ENCODE measurements around the gene RAD51B. TPM values are rescaled to one million over a fixed set of nuclear protein-coding genes. Genes with fewer than 3 reads are reported as not detected.

Gene RAD51B
- total RNA-seq, 4 donors from 2014 or later: 5.0 to 31.8 (median 20.6) TPM

- Histone ChIP-seq H3K4me3 (no peak overlapping the region), H3K36me3 (no peaks in the 10 kb centered on the region), H3K4me1 (peaks cover 11 to 70% (median 28%) of the 10 kb centered on the region in 4 donors), H3K27ac (peak overlapping the region; percentile 51 to 78 (median 72)), H3K9me3 (no peaks in the 10 kb centered on the region), H3K27me3 (no peaks in the 10 kb centered on the region)
- DNase-seq: peak; percentile 74
- WGBS, 2 donors (ENCODE audit: low coverage in 1 of 2): 38 to 67% methylated on average over 2 to 6 of the region's 6 CpGs
- in situ Hi-C loops (cut with MboI; ENCODE audit: low pct_ligation_motif_present in 1 of 4, low pct_unique_long_range_greater_than_20kb in 1 of 4, low sequenced_read_pairs in 3 of 4): no loop called here
- intact Hi-C loops (cut with DNase I; ENCODE audit: low total_unique reads): loop anchor here (10.0 kb wide), 1 partner anchor 397 kb away; the partner anchor contains the start of gene ZFP36L1
- TF ChIP-seq CTCF (IDR thresholded peaks at IDR 0.05) (peak in 1 of 5 experiments; percentile 9), EP300 (IDR thresholded peaks at IDR 0.05; ENCODE audit: low read depth) (peak; percentile 19), POLR2AphosphoS5 (IDR thresholded peaks at IDR 0.05) (no peak), POLR2A (IDR thresholded peaks at IDR 0.05) (peak; percentile 30)
These were observed 577.8 kb downstream of the RAD51B start for GRCh38 chr14:68397371-68397811.

GRCh38 chr14:68397822-68398221 lies 578.2 kb downstream of the RAD51B start:
- H3K27me3 ChIP-seq: no peaks in the 10 kb centered on the region
- peaks cover 14 to 70% (median 27%) of the 10 kb centered on the region in 4 donors for H3K4me1 ChIP-seq
- H3K36me3 ChIP-seq: no peaks in the 10 kb centered on the region
- TF ChIP-seq CTCF (IDR thresholded peaks at IDR 0.05) (no peak), EP300 (IDR thresholded peaks at IDR 0.05; ENCODE audit: low read depth) (no peak), POLR2A (IDR thresholded peaks at IDR 0.05) (no peak), POLR2AphosphoS5 (IDR thresholded peaks at IDR 0.05) (no peak)
- H3K4me3 ChIP-seq: no peak overlapping the region
- no peaks in the 10 kb centered on the region for H3K9me3 ChIP-seq
- intact Hi-C loops (cut with DNase I; ENCODE audit: low total_unique reads): loop anchor here (10.0 kb wide), 1 partner anchor 397 kb away; the partner anchor contains the start of gene ZFP36L1
- no peak for DNase-seq
- in situ Hi-C loops (cut with MboI; ENCODE audit: low pct_ligation_motif_present in 1 of 4, low pct_unique_long_range_greater_than_20kb in 1 of 4, low sequenced_read_pairs in 3 of 4): no loop called here
- 57% methylated on average over 6 of the region's 6 CpGs; no CpG with 5 or more reads in 1 of the 2 donors for WGBS, 2 donors (ENCODE audit: low coverage in 1 of 2)
- peak overlapping the region; percentile 51 to 78 (median 72) for H3K27ac ChIP-seq

GRCh38 chr14:68398370-68398769 lies 578.8 kb downstream of the RAD51B start:
- no peak for DNase-seq
- no peaks in the 10 kb centered on the region for H3K27me3 ChIP-seq
- no peaks in the 10 kb centered on the region for H3K9me3 ChIP-seq
- peak overlapping the region; percentile 51 to 78 (median 72) for H3K27ac ChIP-seq
- no peak for TF ChIP-seq CTCF (IDR thresholded peaks at IDR 0.05)
- no peak for TF ChIP-seq POLR2AphosphoS5 (IDR thresholded peaks at IDR 0.05)
- no peak for TF ChIP-seq POLR2A (IDR thresholded peaks at IDR 0.05)
- TF ChIP-seq EP300 (IDR thresholded peaks at IDR 0.05; ENCODE audit: low read depth): no peak
- H3K4me3 ChIP-seq: no peak overlapping the region
- WGBS, 2 donors (ENCODE audit: low coverage in 1 of 2): 92% methylated on average over 2 of the region's 2 CpGs; no CpG with 5 or more reads in 1 of the 2 donors
- no peaks in the 10 kb centered on the region for H3K36me3 ChIP-seq
- in situ Hi-C loops (cut with MboI; ENCODE audit: low pct_ligation_motif_present in 1 of 4, low pct_unique_long_range_greater_than_20kb in 1 of 4, low sequenced_read_pairs in 3 of 4): no loop called here
- peaks cover 14 to 70% (median 25%) of the 10 kb centered on the region in 4 donors for H3K4me1 ChIP-seq
- intact Hi-C loops (cut with DNase I; ENCODE audit: low total_unique reads): loop anchor here (10.0 kb wide), 1 partner anchor 396 kb away; the partner anchor contains the start of gene ZFP36L1

GRCh38 chr14:68399971-68400370 lies 580.4 kb downstream of the RAD51B start:
- Histone ChIP-seq H3K4me3 (no peak overlapping the region), H3K27me3 (no peaks in the 10 kb centered on the region), H3K4me1 (peaks cover 6 to 62% (median 20%) of the 10 kb centered on the region in 4 donors), H3K27ac (peak overlapping the region; percentile 5 to 57 (median 25)), H3K36me3 (no peaks in the 10 kb centered on the region), H3K9me3 (no peaks in the 10 kb centered on the region)
- TF ChIP-seq EP300 (IDR thresholded peaks at IDR 0.05; ENCODE audit: low read depth): no peak
- TF ChIP-seq POLR2A (IDR thresholded peaks at IDR 0.05): no peak
- TF ChIP-seq POLR2AphosphoS5 (IDR thresholded peaks at IDR 0.05): no peak
- no peak for TF ChIP-seq CTCF (IDR thresholded peaks at IDR 0.05)
- intact Hi-C loops (cut with DNase I; ENCODE audit: low total_unique reads) (loop anchor here (10.0 kb wide), 1 partner anchor 395 kb away; the partner anchor contains the start of gene ZFP36L1), in situ Hi-C loops (cut with MboI; ENCODE audit: low pct_ligation_motif_present in 1 of 4, low pct_unique_long_range_greater_than_20kb in 1 of 4, low sequenced_read_pairs in 3 of 4) (no loop called here)
- 87% methylated on average over 2 of the region's 2 CpGs; no CpG with 5 or more reads in 1 of the 2 donors for WGBS, 2 donors (ENCODE audit: low coverage in 1 of 2)
- DNase-seq: no peak
